Subcutaneous abdominal adipose tissue (tissue), 5 donors: ENCODE measurements around the gene CALN1.
"Not testable (repeated sequence)": the region's sequence is repeated elsewhere in the genome, so short reads cannot be mapped to it uniquely, and the experiment has no call there.

Experiments
- H3K27ac ChIP-seq: one replicate; pipeline ENCODE4 v1.7.0; 2013; ENCODE audit warnings: low read depth, mild to moderate bottlenecking, inconsistent platforms, low read length, moderate library complexity
- H3K27me3 ChIP-seq, 5 donors: one replicate each; pipeline ENCODE4 v1.7.0; 2013; ENCODE audit warnings: low read length in 5 of 5, inconsistent platforms in 1 of 5; ENCODE audit not compliant: control insufficient read depth in 5 of 5, insufficient read depth in 4 of 5
- H3K36me3 ChIP-seq, 5 donors: one replicate each; pipeline ENCODE4 v1.7.0; 2013; ENCODE audit warnings: low read length in 5 of 5; ENCODE audit not compliant: control insufficient read depth in 5 of 5, insufficient read depth in 5 of 5
- H3K4me1 ChIP-seq, 5 donors: one replicate each; pipeline ENCODE4 v1.7.0; 2013; ENCODE audit warnings: low read length in 5 of 5, mild to moderate bottlenecking in 3 of 5, moderate library complexity in 1 of 5; ENCODE audit not compliant: control insufficient read depth in 5 of 5, insufficient read depth in 5 of 5
- H3K4me3 ChIP-seq, 5 donors: one replicate each; pipeline ENCODE4 v1.7.0; 2013; ENCODE audit warnings: low read length in 5 of 5, low read depth in 1 of 5
- H3K9ac ChIP-seq, 5 donors: one replicate each; pipeline ENCODE4 v1.7.0; 2013; ENCODE audit warnings: low read length in 5 of 5, mild to moderate bottlenecking in 4 of 5, moderate library complexity in 3 of 5
- H3K9me3 ChIP-seq, 5 donors: one replicate each; pipeline ENCODE4 v1.7.0; 2013; ENCODE audit warnings: low read length in 5 of 5; ENCODE audit not compliant: control insufficient read depth in 5 of 5
- donor health status: healthy.
- donor health status: healthy.
- donor health status: healthy.
- donor health status: healthy.
- donor health status: healthy.

CALN1 gene

DNA sequence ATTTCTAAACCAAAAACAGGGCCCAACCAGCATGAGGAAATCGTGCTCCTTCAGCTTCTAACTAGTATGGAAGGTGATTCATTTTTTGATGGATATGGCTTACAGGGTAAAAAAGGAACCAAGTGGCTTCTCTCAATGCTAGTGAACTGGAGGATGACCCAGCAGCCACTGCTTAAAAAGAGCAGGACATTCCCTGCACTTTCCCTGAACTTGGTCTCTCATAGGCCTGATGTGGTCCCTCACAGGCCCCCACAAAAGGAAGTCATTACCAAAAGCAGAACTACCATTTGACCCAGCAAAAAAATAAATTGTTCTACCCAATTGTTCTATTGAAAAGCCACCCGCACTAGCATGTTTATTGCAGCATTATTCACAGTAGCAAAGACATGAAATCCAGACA lies 188.8 kb downstream of the CALN1 start:
- no peaks in the 10 kb centered on the region for H3K36me3 ChIP-seq
- H3K4me1 ChIP-seq = no peaks in the 10 kb centered on the region
- H3K27ac ChIP-seq = no peak overlapping the region
- H3K27me3 ChIP-seq = no peaks in the 10 kb centered on the region
- H3K4me3 ChIP-seq = no peak overlapping the region
- no peak overlapping the region for H3K9ac ChIP-seq
- peaks cover 0 to 4% (median 0%) of the 10 kb centered on the region in 5 donors for H3K9me3 ChIP-seq

DNA sequence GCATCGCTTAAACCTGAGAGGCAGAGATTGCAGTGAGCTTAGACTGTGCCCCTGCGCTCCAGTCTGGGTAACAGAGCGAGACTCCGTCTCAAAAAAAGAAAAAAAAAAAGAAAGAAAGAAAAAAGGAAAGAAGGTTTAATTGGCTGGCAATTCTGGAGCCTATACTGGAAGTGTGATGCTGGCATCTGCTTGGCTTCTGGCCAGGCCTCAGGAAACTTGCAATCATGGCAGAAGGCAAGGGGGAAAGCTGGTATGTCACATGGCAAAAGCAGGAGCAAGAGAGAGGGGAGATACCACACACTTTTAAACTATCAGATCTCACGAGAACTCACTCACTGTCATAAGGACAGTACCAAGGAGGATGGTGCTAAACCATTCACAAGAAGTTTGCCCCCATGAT lies 190.0 kb downstream of the CALN1 start:
- Histone ChIP-seq H3K36me3 (no peaks in the 10 kb centered on the region), H3K4me1 (no peaks in the 10 kb centered on the region), H3K27me3 (no peaks in the 10 kb centered on the region), H3K4me3 (no peak overlapping the region), H3K9ac (no peak overlapping the region), H3K27ac (no peak overlapping the region), H3K9me3 (peaks cover 0 to 4% (median 0%) of the 10 kb centered on the region in 5 donors)

DNA sequence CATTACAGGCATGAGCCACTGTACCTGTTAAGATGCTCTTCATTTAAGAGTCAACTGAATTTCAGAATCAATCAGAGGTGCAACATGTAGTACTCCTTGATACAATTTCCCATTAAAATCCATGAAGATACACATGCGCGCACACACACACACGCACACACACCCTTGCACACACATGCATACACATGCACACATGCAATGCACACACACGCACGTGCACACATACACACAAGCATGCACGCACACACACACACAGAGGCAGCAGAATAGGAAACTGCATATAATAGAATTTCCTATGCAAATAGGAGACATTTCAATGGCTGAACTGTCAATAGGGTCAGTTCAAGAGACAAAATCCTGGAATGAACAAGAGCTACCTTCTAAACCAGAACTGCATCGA lies 192.6 kb downstream of the CALN1 start:
- Histone ChIP-seq H3K9ac (no peak overlapping the region), H3K27me3 (no peaks in the 10 kb centered on the region), H3K4me1 (no peaks in the 10 kb centered on the region), H3K27ac (no peak overlapping the region), H3K9me3 (peaks cover 0 to 2% (median 0%) of the 10 kb centered on the region in 5 donors), H3K4me3 (no peak overlapping the region), H3K36me3 (no peaks in the 10 kb centered on the region)

DNA sequence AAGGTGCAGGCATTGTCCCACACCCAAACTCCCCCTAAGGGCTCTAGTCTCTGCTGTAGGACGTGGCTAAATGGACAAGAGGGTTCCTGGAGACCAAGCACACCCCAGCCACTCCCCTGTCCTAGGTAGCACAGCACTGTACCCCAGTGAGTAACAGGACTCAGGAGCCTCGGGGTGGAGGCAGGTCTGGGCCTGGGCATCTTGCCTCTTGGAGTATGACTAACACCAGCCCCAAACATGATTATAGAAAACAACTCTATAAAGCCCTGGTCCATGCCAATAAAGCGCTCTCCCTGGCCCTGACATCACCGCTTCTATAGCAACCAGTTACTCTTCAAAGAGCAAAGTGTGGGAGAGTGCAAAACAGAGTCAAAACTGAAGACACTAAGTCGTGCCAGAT lies 195.0 kb downstream of the CALN1 start:
- no peak overlapping the region for H3K27ac ChIP-seq
- peaks cover 0 to 2% (median 0%) of the 10 kb centered on the region in 5 donors for H3K9me3 ChIP-seq
- H3K4me1 ChIP-seq = no peaks in the 10 kb centered on the region

DNA sequence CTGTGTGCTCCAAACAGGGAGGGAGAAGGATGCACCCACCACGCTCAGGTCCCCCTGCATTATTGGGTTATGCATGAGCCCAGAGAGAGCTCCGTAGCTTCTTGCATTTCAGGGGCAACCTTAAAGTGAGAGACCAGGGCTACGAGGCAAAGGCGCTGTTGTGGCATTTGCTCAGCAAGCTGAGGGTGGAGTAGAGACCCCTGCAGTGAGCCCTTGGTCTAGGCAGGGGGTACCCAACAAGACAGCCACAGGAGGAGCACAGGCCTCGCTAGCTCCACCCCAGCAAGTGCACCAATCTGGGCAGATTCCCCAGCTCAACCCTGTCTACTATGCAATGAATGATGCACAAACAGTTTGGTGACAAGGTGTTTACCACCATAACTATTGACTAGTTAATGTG lies 198.4 kb downstream of the CALN1 start:
- no peaks in the 10 kb centered on the region for H3K36me3 ChIP-seq
- no peak overlapping the region for H3K27ac ChIP-seq
- H3K4me1 ChIP-seq = no peaks in the 10 kb centered on the region
- peaks cover 0 to 3% (median 0%) of the 10 kb centered on the region in 5 donors for H3K9me3 ChIP-seq
- H3K4me3 ChIP-seq = no peak overlapping the region
- peaks cover 0 to 4% (median 0%) of the 10 kb centered on the region in 5 donors for H3K27me3 ChIP-seq
- no peak overlapping the region for H3K9ac ChIP-seq

More for the DNA sequence above, 195.0 kb downstream of the CALN1 start:
- H3K4me3 ChIP-seq = no peak overlapping the region
- H3K36me3 ChIP-seq = no peaks in the 10 kb centered on the region
- no peaks in the 10 kb centered on the region for H3K27me3 ChIP-seq
- no peak overlapping the region for H3K9ac ChIP-seq

DNA sequence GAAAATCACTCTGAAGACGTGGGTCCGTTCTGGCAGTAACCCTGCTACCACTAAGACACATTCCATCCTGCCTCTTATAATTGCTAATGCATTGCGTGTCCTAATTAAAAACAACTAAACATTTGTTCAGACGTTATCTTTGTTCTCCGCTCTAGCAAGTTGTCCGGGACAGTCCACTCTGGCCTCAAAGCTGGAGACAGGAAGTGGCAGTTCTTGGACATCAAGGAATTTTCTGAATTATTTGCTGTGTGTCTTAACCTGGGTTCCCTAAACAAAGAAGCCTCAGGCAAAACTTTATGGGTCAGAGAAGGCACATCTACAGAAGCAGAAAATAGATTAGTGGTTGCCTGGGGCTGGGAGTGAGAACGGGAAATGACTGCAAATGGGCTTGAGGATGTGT lies 199.1 kb downstream of the CALN1 start:
- Histone ChIP-seq H3K27ac (no peak overlapping the region), H3K9me3 (peaks cover 0 to 3% (median 0%) of the 10 kb centered on the region in 5 donors), H3K36me3 (no peaks in the 10 kb centered on the region), H3K9ac (no peak overlapping the region), H3K27me3 (peaks cover 0 to 4% (median 0%) of the 10 kb centered on the region in 5 donors), H3K4me1 (no peaks in the 10 kb centered on the region), H3K4me3 (no peak overlapping the region)

DNA sequence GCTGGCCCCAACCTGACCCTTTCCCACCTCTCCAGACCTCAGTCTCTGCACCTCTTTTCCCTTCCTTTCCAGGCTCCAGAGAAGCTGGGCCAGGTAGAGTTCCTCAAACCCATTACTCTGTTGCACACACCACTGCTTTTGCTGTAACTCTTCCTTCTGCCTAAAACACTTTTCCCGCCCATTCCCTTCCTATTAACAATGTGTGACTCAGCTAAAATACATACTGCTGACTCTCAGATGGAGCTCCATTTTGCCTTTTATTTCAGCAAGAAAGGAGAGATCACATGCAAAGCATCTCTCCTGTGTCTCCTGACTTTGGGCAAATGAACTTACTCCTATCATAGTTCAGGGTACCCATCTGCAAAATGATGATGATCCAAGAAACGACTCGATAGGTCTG lies 201.0 kb downstream of the CALN1 start:
- no peaks in the 10 kb centered on the region for H3K36me3 ChIP-seq
- no peaks in the 10 kb centered on the region for H3K4me1 ChIP-seq
- H3K4me3 ChIP-seq = no peak overlapping the region
- H3K9me3 ChIP-seq = peaks cover 0 to 3% (median 0%) of the 10 kb centered on the region in 5 donors
- H3K27ac ChIP-seq = no peak overlapping the region
- H3K9ac ChIP-seq = no peak overlapping the region
- peaks cover 0 to 4% (median 0%) of the 10 kb centered on the region in 5 donors for H3K27me3 ChIP-seq

DNA sequence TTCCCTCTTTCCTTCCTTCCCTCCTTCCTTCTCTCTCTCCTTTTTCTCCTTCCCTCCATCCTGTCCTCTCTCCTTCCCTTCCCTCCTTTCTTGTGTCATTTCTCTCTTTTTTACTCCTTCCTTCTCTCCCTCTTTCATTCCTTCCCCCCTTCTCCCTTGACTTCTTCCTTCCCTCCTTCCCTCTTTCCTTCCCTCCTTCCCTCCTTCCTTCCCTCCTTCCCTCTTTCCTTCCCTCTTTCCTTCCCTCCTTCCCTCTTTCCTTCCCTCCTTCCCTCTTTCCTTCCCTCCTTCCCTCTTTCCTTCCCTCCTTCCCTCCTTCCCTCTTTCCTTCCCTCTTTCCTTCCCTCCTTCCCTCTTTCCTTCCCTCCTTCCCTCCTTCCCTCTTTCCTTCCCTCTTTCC lies 203.1 kb downstream of the CALN1 start:
- not testable (repeated sequence) for H3K9me3 ChIP-seq, H3K27me3 ChIP-seq, H3K9ac ChIP-seq, H3K36me3 ChIP-seq, H3K4me3 ChIP-seq, H3K27ac ChIP-seq, H3K4me1 ChIP-seq

DNA sequence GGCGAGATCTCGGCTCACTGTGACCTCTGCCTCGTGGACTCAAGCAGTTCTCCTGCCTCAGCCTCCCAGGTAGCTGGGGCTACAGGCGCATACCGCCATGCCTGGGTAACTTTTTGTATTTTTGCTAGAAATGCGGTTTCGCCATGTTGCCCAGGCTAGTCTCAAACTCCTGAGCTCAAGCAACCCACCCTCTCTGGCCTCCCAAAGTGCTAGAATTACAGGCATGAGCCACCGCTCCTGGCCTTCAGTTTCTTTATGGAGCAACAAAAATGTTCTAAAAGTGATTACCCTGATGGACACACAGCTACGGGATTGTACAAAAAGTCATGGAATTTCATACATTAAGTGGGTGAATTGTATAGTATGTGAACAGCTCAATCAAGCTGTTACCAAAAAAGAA lies 216.0 kb downstream of the CALN1 start:
- Histone ChIP-seq H3K36me3 (no peaks in the 10 kb centered on the region), H3K27ac (no peak overlapping the region), H3K4me3 (no peak overlapping the region), H3K9ac (no peak overlapping the region), H3K4me1 (no peaks in the 10 kb centered on the region), H3K27me3 (peaks cover 0 to 3% (median 0%) of the 10 kb centered on the region in 5 donors), H3K9me3 (peaks cover 0 to 3% (median 0%) of the 10 kb centered on the region in 5 donors)

DNA sequence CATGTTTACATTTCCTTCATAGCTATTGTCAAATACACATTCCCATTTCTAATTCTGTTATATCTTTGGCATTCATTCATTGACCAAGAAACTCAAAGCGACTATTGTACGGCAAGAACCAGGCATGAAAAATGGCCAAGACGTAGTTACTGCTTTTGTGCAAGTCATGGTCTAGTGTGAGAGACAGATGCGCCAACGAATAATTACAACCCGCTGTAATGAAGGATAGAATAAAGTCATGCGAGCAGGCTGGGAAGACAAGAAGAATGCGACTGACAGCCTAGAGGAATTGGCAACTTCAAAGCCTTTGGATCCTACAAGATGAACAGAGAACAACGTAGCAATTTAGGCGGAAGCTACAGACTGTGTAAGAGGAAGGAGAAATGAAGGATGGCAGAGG lies 221.2 kb downstream of the CALN1 start:
- no peak overlapping the region for H3K9ac ChIP-seq
- H3K4me1 ChIP-seq = no peaks in the 10 kb centered on the region
- H3K27ac ChIP-seq = no peak overlapping the region

DNA sequence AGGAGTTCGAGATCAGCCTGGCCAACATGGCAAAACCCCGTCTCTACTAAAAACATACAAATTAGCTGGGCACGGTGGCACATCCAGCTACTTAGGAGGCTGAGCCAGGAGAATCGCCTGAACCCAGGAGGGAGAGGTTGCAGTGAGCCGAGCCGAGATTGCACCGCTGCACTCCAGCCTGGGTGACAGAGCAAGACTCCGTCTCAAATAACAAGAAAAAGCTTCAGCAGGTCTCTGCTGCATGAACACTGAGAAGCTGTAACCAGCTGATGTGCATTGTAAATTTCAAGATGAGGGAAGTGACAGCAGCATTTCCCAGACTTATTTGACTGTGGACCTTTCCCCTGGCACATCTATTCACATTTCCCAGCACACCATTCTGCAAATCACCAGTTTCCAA lies 222.0 kb downstream of the CALN1 start:
- Histone ChIP-seq H3K36me3 (no peaks in the 10 kb centered on the region), H3K27me3 (no peaks in the 10 kb centered on the region), H3K27ac (no peak overlapping the region), H3K9me3 (peaks cover 0 to 3% (median 0%) of the 10 kb centered on the region in 5 donors), H3K4me1 (no peaks in the 10 kb centered on the region), H3K9ac (no peak overlapping the region), H3K4me3 (no peak overlapping the region)

More for the DNA sequence above, 221.2 kb downstream of the CALN1 start:
- H3K4me3 ChIP-seq = no peak overlapping the region
- H3K36me3 ChIP-seq = no peaks in the 10 kb centered on the region
- no peaks in the 10 kb centered on the region for H3K27me3 ChIP-seq
- peaks cover 0 to 3% (median 0%) of the 10 kb centered on the region in 5 donors for H3K9me3 ChIP-seq
